ENCODE measurements around the gene UBE2R2.

DNA sequence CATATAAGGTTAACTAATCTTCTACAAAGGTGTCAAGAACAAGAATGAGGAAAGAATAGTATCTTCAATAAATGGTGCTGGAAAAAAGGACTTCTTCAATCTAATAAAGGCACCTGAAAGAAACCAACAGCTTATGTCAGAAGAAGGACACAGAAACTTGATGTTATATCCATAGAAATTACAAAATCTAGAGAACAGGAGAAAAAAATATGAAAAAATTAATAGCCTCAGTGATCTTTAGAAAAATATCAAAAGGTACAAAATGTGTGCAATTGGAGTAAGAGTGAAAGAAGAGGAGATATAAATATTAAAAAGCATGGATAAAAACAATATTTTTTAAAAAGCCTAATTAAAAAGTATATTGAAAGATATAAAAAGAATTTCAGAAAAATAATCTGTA lies 40.4 kb upstream of the UBE2R2 start:
- no peak for TF ChIP-seq POLR2A (IDR thresholded peaks at IDR 0.05; ENCODE audit: low read length)
- no peak for TF ChIP-seq GATA1 (IDR thresholded peaks at IDR 0.05; ENCODE audit: low read depth, low read length)

All from erythroblast (primary cell).